Hindlimb muscle (tissue), 1 donor: ENCODE data around the gene CYP39A1. TPM values are rescaled to one million over a fixed set of nuclear protein-coding genes. Genes with fewer than 3 reads are reported as not detected.
"Not testable (repeated sequence)": the region's sequence is repeated elsewhere in the genome, so short reads cannot be mapped to it uniquely, and the experiment has no call there.

Source experiments
- DNase-seq: peaks from one replicate; pipeline ENCODE4 v3.0.0-alpha.2; 2013
- polyA plus RNA-seq: library from polyadenylated mRNA; unstranded; fragments of 120-200 nt; gene quantifications from one replicate; pipeline ENCODE4 v1.2.1, GENCODE V29; 2013; ENCODE audit not compliant: insufficient read length

Gene CYP39A1
- polyA plus RNA-seq, 1 donor = 1.5 TPM

DNA sequence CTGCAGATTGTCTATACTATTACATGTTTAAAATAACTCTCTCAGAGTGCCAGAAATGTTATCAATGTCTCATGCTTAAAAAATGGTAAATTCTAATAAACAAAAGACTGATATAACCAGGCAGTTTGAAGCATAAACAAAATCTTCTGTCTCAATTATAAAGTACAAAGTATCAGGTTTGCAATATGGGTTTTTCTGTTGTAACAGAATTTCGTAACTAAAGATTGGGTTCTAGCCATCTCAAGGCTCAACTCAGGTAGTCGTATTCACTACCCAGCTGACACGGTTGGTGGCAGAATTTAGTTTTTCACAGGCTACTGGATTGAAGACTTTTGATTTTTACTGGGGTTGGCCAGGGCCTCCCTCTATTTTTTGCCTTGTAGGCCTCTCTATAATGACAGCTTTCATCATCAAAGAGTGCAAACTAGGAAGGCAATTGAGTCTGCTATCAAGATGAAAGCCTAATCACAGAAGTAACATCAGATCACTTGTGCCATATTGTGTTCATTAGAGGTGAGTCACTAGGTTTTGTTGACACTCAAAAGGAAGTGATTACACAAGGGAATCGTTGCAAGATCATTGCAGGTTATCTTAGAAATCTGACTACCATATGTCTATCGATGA is 3.6 kb downstream of the CYP39A1 start:
- DNase-seq = no peak

DNA sequence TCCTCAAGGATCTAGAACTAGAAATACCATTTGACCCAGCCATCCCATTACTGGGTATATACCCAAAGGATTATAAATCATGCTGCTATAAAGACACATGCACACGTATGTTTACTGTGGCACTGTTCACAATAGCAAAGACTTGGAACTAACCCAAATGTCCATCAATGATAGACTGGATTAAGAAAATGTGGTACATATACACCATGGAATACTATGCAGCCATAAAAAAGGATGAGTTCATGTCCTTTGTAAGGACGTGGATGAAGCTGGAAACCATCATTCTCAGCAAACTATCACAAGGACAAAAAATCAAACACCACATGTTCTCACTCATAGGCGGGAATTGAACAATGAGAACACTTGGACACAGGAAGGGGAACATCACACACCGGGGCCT is 4.5 kb downstream of the CYP39A1 start:
- DNase-seq = not testable (repeated sequence)

DNA sequence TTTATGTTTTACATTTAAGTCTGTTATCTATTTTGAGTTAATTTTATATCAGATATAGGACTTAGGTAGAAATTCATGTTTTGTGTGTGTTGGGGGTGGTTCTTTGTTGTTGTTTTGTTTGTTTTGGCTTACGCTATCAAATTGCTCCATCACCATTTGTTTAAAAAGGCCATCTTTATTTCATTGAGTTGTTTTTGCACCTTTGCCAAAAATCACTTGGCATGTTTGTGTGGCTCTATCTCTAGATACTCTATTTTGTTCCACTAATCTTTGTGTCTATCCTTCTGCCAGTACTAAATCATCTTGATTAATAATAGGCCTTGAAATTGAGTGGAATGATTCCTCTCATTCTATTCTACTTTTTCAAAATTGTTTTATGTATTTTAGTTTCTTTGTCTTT is 7.4 kb downstream of the CYP39A1 start:
- no peak for DNase-seq

DNA sequence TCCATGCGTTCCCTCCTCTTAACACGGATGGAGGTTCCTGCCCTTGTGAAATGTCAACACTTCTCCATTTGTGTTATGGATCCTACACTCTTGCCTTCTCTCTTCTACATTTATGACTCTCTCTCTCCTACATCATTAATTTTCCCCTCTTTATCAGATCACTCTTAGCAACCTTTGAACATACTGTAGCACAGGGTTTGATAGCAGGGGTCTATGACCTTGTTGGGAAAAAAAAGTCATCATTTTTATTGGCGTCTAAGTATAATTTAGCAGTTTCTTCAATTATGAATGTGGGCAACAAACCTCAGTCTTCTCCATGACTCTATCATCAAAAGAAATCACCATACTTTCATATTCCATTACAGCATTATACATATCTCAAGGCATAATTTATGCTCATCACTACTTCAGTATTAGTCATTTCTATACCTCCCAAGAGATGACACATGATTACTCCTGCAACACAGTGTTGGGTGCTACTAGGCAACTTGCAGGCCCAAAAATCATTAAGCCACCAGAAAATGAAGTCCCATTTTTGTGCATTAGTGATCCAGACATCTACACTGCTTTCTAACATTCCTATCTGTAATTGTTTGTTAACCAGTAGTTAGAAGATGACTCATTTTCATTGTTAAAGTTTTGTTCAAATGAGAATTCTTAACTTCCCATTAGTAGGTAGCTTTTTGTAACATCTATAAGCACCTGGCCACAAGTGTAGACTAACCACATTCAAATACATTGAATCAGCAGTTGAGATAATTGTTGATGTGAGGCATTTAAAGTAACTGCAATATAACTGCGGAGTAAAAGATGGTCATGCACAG is 9.5 kb downstream of the CYP39A1 start:
- no peak for DNase-seq

DNA sequence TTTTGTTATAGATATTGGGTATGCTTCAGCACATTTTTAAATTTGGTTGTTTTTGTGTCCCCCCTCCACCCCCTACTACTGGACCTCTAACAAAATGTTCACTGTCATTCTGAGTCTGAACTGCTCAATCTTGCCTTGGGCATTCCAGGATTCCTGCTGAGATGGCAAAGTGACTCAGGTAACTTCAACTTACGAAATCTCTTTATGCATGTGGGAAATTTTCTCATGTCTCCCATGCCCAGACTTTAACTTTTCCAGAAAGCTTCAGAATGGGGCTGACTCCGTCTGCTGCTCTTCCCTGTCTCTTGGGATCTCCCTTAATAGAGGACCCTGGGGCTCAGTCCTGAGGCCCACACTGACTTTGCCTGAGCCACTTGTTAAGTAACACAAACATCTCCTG is 14.0 kb downstream of the CYP39A1 start:
- no peak for DNase-seq

DNA sequence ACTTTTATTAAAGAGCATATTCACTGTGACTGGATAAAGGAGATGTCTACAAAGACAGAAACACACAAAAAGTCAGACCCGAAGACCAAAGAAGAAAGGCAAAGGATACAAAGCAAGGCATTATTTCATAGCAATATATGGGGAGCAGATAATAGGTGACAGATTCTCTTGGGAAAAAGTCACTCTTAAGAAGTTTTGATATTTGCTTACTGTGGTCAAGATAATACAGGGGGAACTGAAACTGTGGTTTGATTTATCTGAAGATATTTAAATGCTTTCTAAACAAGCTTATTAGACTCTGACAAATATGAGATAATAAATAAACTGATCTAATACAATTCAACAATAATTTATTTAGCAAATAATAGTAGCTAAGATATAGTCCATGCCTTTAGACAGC is 14.7 kb downstream of the CYP39A1 start:
- DNase-seq = no peak

DNA sequence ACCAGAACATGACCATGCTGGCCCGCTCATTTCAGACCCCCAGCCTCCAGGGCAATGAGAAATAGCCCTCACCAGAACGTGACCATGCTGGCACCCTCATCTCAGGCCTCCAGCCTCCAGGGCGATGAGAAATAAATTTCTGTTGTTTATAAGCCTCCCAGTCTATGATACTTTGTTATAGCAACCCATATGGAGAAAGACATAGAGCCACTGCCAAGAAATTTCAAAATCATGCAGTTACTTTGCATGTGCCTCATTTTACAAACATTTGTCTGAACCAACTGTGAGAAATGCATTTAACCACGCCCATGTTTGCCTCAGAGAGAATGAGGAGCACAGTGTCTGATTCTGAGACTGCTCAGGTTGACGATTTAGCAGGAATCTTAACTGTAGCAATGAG is 15.5 kb downstream of the CYP39A1 start:
- no peak for DNase-seq

DNA sequence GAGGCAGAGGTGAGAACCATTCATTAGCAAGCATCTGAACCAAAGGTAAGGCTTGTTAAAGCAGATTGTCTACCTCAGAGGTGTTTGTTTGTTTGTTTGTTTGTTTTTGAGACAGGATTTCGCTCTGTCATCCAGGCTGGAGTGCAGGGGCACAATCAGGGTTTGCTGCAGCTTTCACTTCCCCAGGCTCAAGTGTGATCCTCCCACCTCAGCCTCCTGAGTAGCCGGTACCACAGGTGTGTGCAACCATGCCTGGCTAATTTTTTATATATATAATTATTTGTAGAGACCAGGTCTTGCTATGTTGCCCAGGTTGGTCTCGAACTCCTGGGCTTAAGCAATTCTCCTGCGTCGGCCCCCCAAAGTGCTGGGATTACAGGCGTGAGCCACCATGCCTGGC is 17.2 kb downstream of the CYP39A1 start:
- no peak for DNase-seq

DNA sequence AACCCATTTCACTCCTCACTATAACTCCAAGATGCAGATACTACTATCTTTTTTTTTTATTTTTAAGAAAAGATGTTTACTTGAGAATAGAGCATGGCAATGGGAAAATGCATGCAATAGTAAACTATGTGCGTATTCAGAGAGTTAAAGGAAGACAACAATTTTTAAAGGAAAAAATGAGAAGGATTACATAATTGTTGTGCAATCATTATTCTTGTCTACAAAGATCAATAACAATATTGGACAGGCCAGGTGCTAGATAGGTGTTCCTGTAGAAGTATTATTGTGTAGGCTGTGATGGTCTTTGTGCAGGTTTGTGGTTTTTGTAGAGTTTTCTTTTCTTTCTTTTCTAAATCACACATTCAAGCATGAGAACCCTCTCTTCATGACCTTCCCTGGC is 20.6 kb downstream of the CYP39A1 start:
- no peak for DNase-seq

DNA sequence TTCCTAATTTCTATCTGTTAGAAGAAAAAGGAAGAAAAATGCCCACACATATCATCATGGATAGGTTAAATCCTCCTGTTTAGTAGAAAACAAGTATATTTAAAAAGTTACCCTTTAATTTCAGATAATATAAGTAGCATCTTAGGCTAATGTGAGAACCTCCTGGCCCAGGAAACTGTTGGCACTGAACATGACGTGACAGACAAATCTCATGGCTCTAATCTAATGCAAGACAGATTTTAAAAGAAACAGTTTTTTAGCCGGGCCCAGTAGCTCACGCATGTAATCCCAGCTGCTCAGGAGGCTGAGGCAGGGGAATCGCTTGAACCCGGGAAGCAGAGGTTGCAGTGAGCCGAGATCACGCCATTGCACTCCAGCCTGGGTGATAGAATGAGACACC is 22.9 kb downstream of the CYP39A1 start:
- no peak for DNase-seq

DNA sequence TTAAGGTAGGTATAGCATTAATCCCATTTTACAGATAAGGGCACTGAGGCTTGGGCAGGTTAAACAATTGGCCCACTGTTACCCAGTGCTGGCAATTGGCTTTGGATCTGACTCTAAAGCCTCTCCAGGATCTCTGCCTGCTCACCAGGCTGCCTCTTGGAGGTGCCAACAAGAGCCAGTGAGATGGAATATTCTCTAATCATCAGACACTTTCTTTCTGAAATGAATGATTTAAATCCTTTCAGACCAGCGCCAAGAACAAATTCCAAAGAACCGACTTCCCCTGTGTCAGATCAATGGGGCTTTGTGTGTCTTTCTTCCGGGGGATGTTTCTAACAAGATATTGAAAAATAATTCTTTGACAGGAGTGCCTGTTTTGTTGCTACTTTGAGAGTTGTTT is 23.6 kb downstream of the CYP39A1 start:
- no peak for DNase-seq

DNA sequence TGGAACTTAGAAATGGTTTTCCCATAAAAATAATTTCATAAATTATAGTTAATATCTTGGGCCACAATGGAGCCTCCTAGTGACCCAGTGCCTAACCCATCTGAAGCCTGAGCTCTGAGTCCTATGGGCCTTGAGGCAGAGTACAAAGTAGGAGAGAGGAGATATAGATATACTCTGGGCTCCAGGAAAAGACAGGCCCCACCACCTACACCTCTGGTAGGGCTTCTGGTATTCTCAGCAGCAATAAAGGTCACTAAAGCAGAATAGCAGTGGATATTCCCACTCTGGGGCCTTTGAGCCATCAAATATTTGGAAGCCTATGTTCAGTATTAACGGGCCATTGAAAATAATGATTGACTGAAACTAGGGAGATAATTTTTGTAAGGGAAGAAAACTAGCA is 24.1 kb downstream of the CYP39A1 start:
- no peak for DNase-seq

DNA sequence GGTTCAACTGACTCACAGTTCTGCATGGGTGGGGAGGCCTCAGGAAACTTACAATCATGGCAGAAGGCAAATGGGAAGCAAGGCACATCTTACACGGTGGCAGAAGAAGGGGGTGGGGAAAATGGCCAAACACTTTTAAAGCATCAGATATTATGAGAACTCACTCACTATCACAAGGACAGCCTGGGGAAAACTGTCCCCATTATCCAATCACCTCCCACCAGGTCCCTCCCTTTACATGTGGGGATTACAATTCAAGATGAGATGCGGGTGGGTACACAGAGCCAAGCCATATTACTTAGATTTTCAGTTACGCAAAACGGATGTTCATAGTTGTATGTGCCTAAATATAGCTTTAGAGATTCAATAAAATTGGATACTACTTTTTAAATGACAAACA is 25.6 kb downstream of the CYP39A1 start:
- DNase-seq = no peak

DNA sequence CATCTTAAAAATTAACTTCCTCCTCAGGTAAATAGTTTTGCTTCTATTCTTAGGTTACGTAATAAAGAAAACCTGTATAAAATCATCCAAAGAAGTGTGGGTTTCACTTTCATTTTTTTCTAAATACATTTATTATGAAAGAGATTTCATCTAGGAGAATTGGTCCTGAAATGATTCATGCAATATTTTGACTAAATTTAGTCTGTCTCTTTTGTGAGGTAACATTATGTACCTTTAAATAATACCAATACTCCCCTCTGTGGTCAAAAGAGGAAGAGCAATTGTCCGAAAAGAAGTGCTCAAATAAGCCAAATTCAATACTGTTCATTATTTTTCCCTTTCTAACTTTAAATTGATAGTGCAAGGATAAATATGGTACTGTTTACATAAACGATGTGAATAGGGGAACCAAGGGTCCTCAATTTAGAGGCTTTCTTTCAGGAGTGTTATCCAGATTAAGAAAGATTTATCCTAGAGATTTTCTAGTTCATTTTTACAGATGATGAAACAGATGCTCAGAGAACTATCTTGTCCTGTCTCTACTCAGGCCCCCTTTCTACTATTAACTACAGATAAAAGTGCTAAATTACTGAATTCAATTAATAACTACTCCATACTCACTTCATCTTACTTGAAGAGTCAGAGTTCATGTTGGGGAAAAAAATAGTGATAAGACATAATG is 26.2 kb downstream of the CYP39A1 start:
- DNase-seq = peak; percentile 35

DNA sequence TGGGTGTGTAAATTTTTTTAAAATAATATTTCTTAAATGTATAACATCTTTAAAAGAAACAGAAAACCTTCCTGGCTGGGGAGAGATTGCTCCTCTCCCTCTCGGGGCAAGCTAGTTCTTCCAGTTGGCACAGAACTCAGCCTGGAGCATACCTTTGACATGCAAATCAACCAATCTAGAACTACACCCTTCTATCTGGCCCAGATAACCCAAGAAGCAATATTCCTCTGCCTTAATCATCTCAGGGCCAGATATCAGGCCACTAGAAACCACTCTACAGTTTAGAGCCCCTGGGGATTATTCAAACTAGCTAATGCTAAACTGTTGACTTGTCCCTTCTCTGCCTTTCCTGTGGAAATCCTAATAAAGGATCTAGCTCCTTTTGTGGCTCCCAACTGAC is 33.9 kb downstream of the CYP39A1 start:
- DNase-seq = no peak

DNA sequence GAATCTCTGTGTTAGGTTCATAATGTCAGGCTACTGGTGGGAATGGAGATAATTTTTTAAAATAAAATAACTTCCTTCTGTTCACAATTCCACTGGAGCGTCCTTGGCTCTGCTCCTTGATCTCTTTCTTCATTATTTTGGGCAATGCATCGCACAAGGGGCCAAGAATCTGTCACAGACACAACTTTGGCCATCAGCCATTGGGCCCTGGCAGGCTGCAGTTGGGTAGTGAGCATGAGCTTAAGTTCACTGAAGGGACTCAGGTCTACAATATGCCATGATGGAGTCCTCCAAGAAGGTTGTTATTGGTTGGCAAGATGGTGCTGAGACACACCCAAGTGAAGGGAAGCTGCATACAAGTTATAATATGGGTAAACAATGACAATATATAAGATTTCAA is 40.0 kb downstream of the CYP39A1 start:
- DNase-seq = no peak

DNA sequence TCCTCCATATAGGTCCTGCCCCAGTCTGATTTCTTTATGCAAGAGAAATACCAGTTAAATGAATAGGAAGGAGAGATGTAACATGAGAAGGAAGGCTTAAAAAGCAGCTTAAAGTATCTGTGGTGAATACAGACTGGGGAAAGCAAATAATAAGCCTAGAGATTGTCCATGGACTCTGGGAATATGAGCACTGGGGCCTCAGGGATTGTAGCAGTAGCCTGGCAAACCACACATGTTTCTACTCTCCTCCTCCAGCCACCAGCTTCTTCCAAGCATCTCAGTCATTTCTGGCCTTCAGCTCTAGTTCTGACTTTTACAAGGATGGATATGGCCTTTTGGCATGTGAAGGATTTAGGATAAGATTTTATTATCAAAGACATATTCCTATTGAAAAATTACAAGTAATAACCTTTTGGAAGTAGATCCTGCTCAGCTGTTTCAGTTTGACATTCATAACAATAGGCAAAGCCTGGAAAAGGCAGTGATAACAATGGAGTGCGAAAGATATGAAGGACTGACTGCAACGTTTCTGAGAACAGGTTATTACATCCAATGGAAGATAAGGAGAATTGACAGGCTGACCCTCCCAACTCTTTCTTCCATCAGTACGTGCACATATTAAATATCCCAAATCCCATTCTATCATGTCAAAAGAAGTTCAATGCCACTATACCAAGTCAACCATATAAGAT is 41.6 kb downstream of the CYP39A1 start:
- no peak for DNase-seq

DNA sequence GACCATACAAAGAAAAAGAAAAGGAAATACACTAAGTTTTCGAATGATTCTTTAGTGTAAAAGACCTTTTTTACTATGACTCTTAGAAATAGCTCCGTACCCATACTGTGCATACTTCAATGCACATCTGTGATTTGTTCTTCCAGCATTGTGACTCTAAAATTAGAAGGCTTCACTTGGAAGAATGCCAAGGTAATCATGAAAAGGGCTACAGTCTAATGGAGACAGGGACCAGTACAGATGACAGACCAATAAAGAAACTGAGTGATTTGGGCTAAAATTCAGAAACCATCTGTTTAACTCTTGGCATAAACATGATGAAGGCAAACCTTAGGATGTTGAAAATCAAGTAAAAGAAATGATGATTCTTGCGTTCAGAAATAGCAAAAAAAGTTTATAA is 46.3 kb downstream of the CYP39A1 start:
- DNase-seq = no peak

DNA sequence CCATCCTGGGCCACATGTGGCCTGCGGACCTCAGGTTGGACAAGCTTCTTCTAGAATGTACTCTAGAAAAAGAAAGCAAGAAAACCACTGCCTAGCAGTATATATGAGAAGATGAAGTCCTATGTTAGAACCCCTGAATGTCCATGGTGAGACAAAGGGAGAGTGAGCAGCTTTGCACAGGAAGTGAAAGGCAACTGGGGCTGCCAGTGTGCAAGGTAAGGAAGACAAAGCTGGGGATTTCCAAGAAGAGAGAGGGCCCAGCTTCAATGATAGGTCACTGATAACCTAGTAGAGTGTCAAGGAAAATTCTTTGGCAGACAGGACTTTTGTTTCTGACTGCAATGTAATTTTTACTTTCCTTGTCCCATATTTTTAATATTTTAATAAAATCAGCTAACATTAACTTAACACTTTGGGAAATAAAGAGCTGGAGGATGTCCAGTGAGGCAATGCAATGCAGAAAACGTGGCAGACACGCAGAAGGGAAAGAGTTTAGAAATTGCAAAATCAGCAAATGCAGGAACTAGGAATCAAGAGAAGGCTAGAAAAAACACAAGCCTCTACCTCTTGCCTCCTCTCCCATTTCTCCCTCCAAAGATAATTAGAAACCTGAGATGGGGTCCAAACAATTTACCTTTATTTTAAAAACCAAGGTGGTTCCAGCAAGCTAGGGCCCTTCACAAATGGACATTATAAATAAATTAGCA is 47.4 kb downstream of the CYP39A1 start:
- DNase-seq = no peak

DNA sequence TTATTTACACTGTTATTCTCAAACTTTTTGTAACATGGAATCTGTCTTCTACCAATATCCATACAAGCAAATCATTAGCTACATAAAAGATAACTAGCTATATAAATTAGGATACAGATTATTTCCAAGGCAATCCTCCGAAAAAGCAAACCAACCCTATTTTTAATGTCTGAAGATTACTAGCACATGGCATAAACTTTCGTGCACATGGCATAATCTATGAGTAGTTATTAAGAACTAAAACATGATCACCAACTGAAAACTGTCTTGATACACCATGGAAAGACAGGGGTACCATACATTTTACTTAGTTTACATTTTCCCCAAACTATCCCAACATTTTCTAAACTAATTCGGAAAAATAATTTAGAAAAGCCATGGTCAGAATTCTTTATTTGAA is 54.4 kb downstream of the CYP39A1 start:
- DNase-seq = no peak

DNA sequence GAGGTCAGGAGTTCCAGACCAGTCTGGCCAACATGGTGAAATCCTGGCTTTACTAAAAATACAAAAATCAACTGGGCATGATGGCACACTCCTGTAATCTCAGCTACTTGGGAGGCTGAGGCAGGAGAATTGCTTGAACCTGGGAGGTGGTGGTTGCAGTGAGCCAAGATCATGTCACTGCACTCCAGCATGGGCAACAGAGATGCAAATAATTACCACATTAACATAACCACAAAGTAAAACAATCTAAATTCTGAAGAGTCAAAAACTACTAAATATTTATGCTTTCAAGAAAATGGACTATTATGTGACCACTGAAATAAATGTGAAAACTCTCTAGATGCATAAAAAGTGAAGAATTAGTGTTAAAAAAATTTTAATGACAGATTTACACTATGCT is 59.9 kb downstream of the CYP39A1 start:
- DNase-seq = no peak

DNA sequence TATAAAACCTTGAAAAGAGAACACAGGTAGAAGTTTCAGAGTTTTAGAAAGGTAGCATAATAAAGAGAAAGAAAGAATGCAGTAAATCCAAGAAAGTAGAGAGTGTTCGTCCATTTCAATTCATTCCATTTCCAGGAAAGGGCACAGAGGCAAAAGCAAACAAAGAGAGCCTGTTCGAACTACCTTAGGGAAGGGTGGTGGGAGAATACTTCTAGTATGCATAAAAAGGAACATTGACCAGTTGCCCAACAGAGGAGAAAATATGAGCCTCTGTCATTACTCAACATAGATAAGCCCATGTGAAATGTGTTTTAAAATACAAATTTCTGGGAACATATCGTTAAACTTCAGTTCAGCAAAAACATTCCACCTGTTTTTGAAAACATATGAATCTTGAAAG is 60.6 kb downstream of the CYP39A1 start:
- DNase-seq = no peak

DNA sequence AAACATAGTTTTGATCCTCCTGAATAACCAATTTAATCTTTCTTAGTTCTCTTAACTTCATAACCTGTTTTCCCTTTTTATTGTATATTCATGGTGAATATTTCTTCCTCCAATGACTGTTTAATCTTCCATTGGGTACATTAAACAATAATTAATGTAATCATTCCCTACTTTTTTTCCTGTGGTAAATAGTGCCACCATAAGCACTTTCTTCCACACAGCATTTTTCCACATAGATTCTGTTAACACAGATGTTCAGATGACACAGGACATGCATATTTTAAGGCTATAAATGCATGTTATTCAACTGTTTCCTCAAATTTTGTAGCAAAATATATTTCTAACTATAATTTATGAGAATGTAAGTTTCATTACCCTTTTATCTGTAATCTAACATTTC is 61.9 kb downstream of the CYP39A1 start:
- DNase-seq = no peak
